Keratinocyte (primary cell): ENCODE data around the gene CALY. TPM values are rescaled to one million over a fixed set of nuclear protein-coding genes. Genes with fewer than 3 reads are reported as not detected.
A peak's percentile ranks its signal among the peaks of the same experiment; 100 is the strongest.

Experiments
- DNase-seq: peaks from one replicate; pipeline ENCODE4 v3.0.0-alpha.2; 2011; ENCODE audit warnings: low read depth, missing footprints, low spot score
- FAIRE-seq: peaks from 2 replicates; lab custom pipeline; 2011; peaks lifted over from hg19 to GRCh38; lab: Jason Lieb, UNC
- H2AFZ ChIP-seq: 2 replicates; pipeline ENCODE4 v1.6.0; 2012; ENCODE audit warnings: low read length, control low read depth, inconsistent platforms; ENCODE audit not compliant: control insufficient read depth
- H3K27ac ChIP-seq: 2 replicates; pipeline ENCODE4 v1.5.1; 2011; ENCODE audit warnings: low read length; ENCODE audit not compliant: control insufficient read depth, insufficient read depth
- H3K27me3 ChIP-seq: 3 replicates; pipeline ENCODE4 v1.6.0; 2011; ENCODE audit warnings: low read length; ENCODE audit not compliant: control insufficient read depth, insufficient read depth; ENCODE audit errors: extremely low read depth
- H3K36me3 ChIP-seq, 2 experiments: 2 replicates in 1 of 2; 3 replicates in 1 of 2; pipeline ENCODE4 v1.5.1; 2011; ENCODE audit warnings: low read length in 2 of 2, mild to moderate bottlenecking in 1 of 2; ENCODE audit not compliant: control insufficient read depth in 2 of 2, insufficient read depth in 2 of 2; ENCODE audit errors: extremely low read depth in 1 of 2
- H3K4me1 ChIP-seq: 3 replicates; pipeline ENCODE4 v1.5.1; 2011; ENCODE audit warnings: low read length; ENCODE audit not compliant: control insufficient read depth, insufficient read depth; ENCODE audit errors: extremely low read depth
- H3K4me2 ChIP-seq: 3 replicates; pipeline ENCODE4 v1.6.0; 2011; ENCODE audit warnings: low read depth, low read length; ENCODE audit not compliant: control insufficient read depth, insufficient read depth; ENCODE audit errors: extremely low read depth
- H3K4me3 ChIP-seq, 3 experiments: fragments of 200-600 bp in 1 of 3; sonication (generic) in 1 of 3; 2 replicates in 2 of 3; 3 replicates in 1 of 3; pipeline ENCODE4 v1.5.1; 2011 to 2016; ENCODE audit warnings: low read length in 3 of 3, mild to moderate bottlenecking in 3 of 3, control low read depth in 2 of 3, inconsistent platforms in 1 of 3, low read depth in 1 of 3, mixed read lengths in 1 of 3, mixed run types in 1 of 3, moderate library complexity in 1 of 3; ENCODE audit not compliant: control insufficient read depth in 2 of 3, insufficient read depth in 2 of 3; ENCODE audit errors: extremely low read depth in 1 of 3
- H3K79me2 ChIP-seq: 2 replicates; pipeline ENCODE4 v1.6.0; 2012; ENCODE audit warnings: low read length; ENCODE audit not compliant: control insufficient read depth, insufficient read depth
- H3K9ac ChIP-seq: 3 replicates; pipeline ENCODE4 v1.6.0; 2011; ENCODE audit warnings: low read length; ENCODE audit not compliant: control insufficient read depth, insufficient read depth; ENCODE audit errors: extremely low read depth
- H3K9me1 ChIP-seq: 3 replicates; pipeline ENCODE4 v1.6.0; 2011; ENCODE audit warnings: low read length; ENCODE audit not compliant: control insufficient read depth, insufficient read depth; ENCODE audit errors: extremely low read depth
- H3K9me3 ChIP-seq: 2 replicates; pipeline ENCODE4 v1.5.1; 2012; ENCODE audit warnings: low read depth, low read length; ENCODE audit not compliant: control insufficient read depth
- H4K20me1 ChIP-seq: 3 replicates; pipeline ENCODE4 v1.6.0; 2011; ENCODE audit warnings: low read length; ENCODE audit not compliant: control insufficient read depth, insufficient read depth; ENCODE audit errors: extremely low read depth
- CTCF ChIP-seq, 3 experiments: IDR thresholded peaks in 1 of 3; conservative IDR thresholded peaks in 1 of 3; optimal IDR thresholded peaks in 1 of 3; 2 replicates in 2 of 3; 3 replicates in 1 of 3; pipeline versions ENCODE3 to v1.5.1; 2011; ENCODE audit warnings: low read length in 3 of 3, mild to moderate bottlenecking in 3 of 3, moderate library complexity in 2 of 3, control low read depth in 1 of 3, inconsistent platforms in 1 of 3; ENCODE audit not compliant: insufficient read depth in 2 of 3; ENCODE audit errors: extremely low read depth in 1 of 3
- EZH2 ChIP-seq: IDR thresholded peaks from one replicate; pipeline ENCODE4 v1.6.1; 2012; ENCODE audit warnings: inconsistent platforms, mild to moderate bottlenecking, low read length, moderate library complexity
- dilution Hi-C: fragments of 300-500 bp; cut with MboI; formaldehyde crosslinking; loops from one replicate; pipeline ENCODE4 v1.7.0; 2020; ENCODE audit warnings: low sequenced_read_pairs; ENCODE audit not compliant: extremely low pct_ligation_motif_present
- polyA plus RNA-seq, 5 experiments: library from polyadenylated mRNA; depleted of rRNA in 3 of 5; stranded (reverse) in 3 of 5; stranded (forward) in 1 of 5; unstranded in 1 of 5; fragments of >200 nt; gene quantifications; 1 replicate in 1 of 5; 2 replicates in 3 of 5; 3 replicates in 1 of 5; pipeline versions ENCODE4 v1.2.1 to v1.2.3, GENCODE V29; 2011 to 2012; ENCODE audit warnings: missing spikeins in 2 of 5, low read depth in 1 of 5, low replicate concordance in 1 of 5
- small RNA-seq, 3 experiments: library from RNA; depleted of rRNA; stranded (forward); fragments of <200 nt; gene quantifications; one replicate each; pipeline ENCODE3, GENCODE V24; 2012; ENCODE audit warnings: low read depth in 3 of 3, low replicate concordance in 1 of 3; ENCODE audit not compliant: insufficient read length in 3 of 3

Gene CALY
- polyA plus RNA-seq, 1 donor (not counting 4 experiments of a cell fraction or from before 2014, with no cell fraction given), result not detected

GRCh38 chr10:133274751-133275683 is 61.7 kb downstream of the CALY start:
- dilution Hi-C loops, result no loop called here
- H3K27me3 ChIP-seq, result no peaks in the 10 kb centered on the region
- H3K4me3 ChIP-seq, result peak overlapping the region; percentile 61 to 96 (median 86)
- H4K20me1 ChIP-seq, result peaks cover 3% of the 10 kb centered on the region
- H3K4me2 ChIP-seq, result peak overlapping the region; percentile 73
- H2AFZ ChIP-seq, result no peak overlapping the region
- DNase-seq (peak; percentile 88), FAIRE-seq (peak; percentile 87)
- H3K79me2 ChIP-seq, result peaks cover 56% of the 10 kb centered on the region
- H3K4me1 ChIP-seq, result peaks cover 39% of the 10 kb centered on the region
- TF ChIP-seq CTCF (optimal IDR thresholded peaks at IDR 0.05 in 1 of 3, IDR thresholded peaks at IDR 0.05 in 1 of 3, conservative IDR thresholded peaks at IDR 0.05 in 1 of 3; ENCODE audit: extremely low read depth in 1 of 3, insufficient read depth in 2 of 3, low read length in 3 of 3), result no peak
- no peak for TF ChIP-seq EZH2
- no peaks in the 10 kb centered on the region for H3K9me1 ChIP-seq
- H3K9ac ChIP-seq, result peak overlapping the region; percentile 99
- H3K36me3 ChIP-seq, result peaks cover 18 to 29% of the 10 kb centered on the region in 2 experiments
- no peaks in the 10 kb centered on the region for H3K9me3 ChIP-seq
- H3K27ac ChIP-seq, result peak overlapping the region; percentile 98

Small RNA genes lying within 50 kb of the gene (small RNA-seq; reads per million reads assigned to genes)
- 0 reads per million in 3 experiments for gene AL360181.4
- gene BANF1P2, result 0 reads per million in 3 experiments
- gene MIR3944, result 0.20 to 1.5 (median 0.33) reads per million in 3 experiments

Other genes starting within 250 kb of the CALY start
- not detected in 3 replicates for gene ADGRA1, start 249.0 kb downstream of the CALY start, polyA plus RNA-seq
- 0.02 to 0.32 TPM (median 0.20 TPM) in 3 replicates for gene KNDC1, start 176.7 kb downstream of the CALY start, polyA plus RNA-seq
- gene UTF1, start 106.7 kb downstream of the CALY start, polyA plus RNA-seq, result not detected in 3 replicates
- gene VENTX, start 99.0 kb downstream of the CALY start, polyA plus RNA-seq, result not detected in 3 replicates
- gene ADAM8, start 60.0 kb downstream of the CALY start, polyA plus RNA-seq, result 24.9 to 55.4 TPM (median 42.0 TPM) in 3 replicates
- gene TUBGCP2, start 28.0 kb downstream of the CALY start, polyA plus RNA-seq, result 38.0 to 55.8 TPM (median 48.2 TPM) in 3 replicates
- gene ZNF511, start 28.0 kb downstream of the CALY start, polyA plus RNA-seq, result 15.3 to 22.0 TPM (median 20.2 TPM) in 3 replicates
- gene PRAP1, start 10.5 kb upstream of the CALY start, polyA plus RNA-seq, result not detected in 3 replicates
- 11.3 to 15.5 TPM (median 14.2 TPM) in 3 replicates for gene FUOM, start 21.1 kb upstream of the CALY start, polyA plus RNA-seq
- 18.1 to 73.9 TPM (median 27.1 TPM) in 3 replicates for gene ECHS1, start 36.5 kb upstream of the CALY start, polyA plus RNA-seq
- gene PAOX, start 42.4 kb upstream of the CALY start, polyA plus RNA-seq, result 2.5 to 2.8 TPM (median 2.6 TPM) in 3 replicates
- 30.8 to 36.9 TPM (median 31.6 TPM) in 3 replicates for gene MTG1, start 57.3 kb upstream of the CALY start, polyA plus RNA-seq
- gene SPRN, start 87.7 kb upstream of the CALY start, polyA plus RNA-seq, result 0.01 to 0.04 TPM (median 0.02 TPM) in 3 replicates
- gene SCART1, start 117.0 kb upstream of the CALY start, polyA plus RNA-seq, result 0.58 to 0.75 TPM (median 0.70 TPM) in 3 replicates
- 0.73 to 0.77 TPM (median 0.77 TPM) in 3 replicates for gene CYP2E1, start 190.5 kb upstream of the CALY start, polyA plus RNA-seq
- not detected in 3 replicates for gene SYCE1, start 228.7 kb upstream of the CALY start, polyA plus RNA-seq